LNCAP (cell line): ENCODE data around the gene RPL3.

Experiments
- CTCF ChIP-seq: fragments of 450-650 bp; IDR thresholded peaks from 2 replicates; pipeline ENCODE4 v1.5.1; 2017; ENCODE audit warnings: mild to moderate bottlenecking

The RPL3 gene

GRCh38 chr22:39293766-39294368 lies 25.6 kb downstream of the RPL3 start:
- TF ChIP-seq CTCF = no peak

- TF ChIP-seq CTCF = no peak
These were observed 26.8 kb downstream of the RPL3 start for GRCh38 chr22:39292561-39293074.

GRCh38 chr22:39292031-39292462 lies 27.4 kb downstream of the RPL3 start:
- TF ChIP-seq CTCF = no peak

GRCh38 chr22:39291523-39291922 lies 27.9 kb downstream of the RPL3 start:
- TF ChIP-seq CTCF = no peak

- TF ChIP-seq CTCF = no peak
These were observed 28.7 kb downstream of the RPL3 start for GRCh38 chr22:39290724-39291161.

GRCh38 chr22:39289975-39290720 lies 29.3 kb downstream of the RPL3 start:
- no peak for TF ChIP-seq CTCF

GRCh38 chr22:39289533-39289932 lies 29.9 kb downstream of the RPL3 start:
- no peak for TF ChIP-seq CTCF
